HCT116 (cell line): ENCODE measurements around the gene PREX1. TPM values are rescaled to one million over a fixed set of nuclear protein-coding genes. Genes with fewer than 3 reads are reported as not detected.

Source experiments
- ATAC-seq: fragments of 200-7000 bp; cut with Tn5 transposase; 2 replicates; pipeline ENCODE4 v1.9.1; 2020; ENCODE audit warnings: mild to moderate bottlenecking, moderate library complexity
- BruUV-seq: library from RNA; stranded (reverse); fragments of 400-500 nt; replicated peaks from 2 replicates; lab custom pipeline; 2021; lab: Mats Ljungman, UMichigan
- CTCF ChIA-PET: fragments of 300-600 bp; sonication (Branson Sonifier 250); formaldehyde crosslinking; loops from one replicate; lab custom pipeline; 2021; ENCODE audit warnings: antibody characterized with exemption; lab: Charles Lee
- POLR2A ChIA-PET: fragments of 300-600, 350-600 bp; sonication (Branson Sonifier 250); formaldehyde crosslinking; loops from one replicate; lab custom pipeline; 2021; ENCODE audit warnings: antibody characterized with exemption; lab: Charles Lee
- RAD21 ChIA-PET, 2 experiments: fragments of 300-600 bp; sonication (Branson Sonifier 250); formaldehyde crosslinking; loops; one replicate each; lab custom pipeline; 2023; ENCODE audit warnings: low total read pairs in 2 of 2; ENCODE audit not compliant: uncharacterized antibody in 2 of 2, unreplicated experiment in 2 of 2, low non-redundant PET in 1 of 2; lab: Charles Lee
- DNase-seq: peaks from one replicate; pipeline ENCODE4 v3.0.0-alpha.2; 2010; ENCODE audit warnings: low read depth, low spot score
- H2AFZ ChIP-seq: fragments of 200-600 bp; shearing (Covaris generic), sonication (generic); 2 replicates; pipeline ENCODE4 v1.6.1; 2017; ENCODE audit warnings: low read depth, mixed run types, mixed read lengths, antibody characterized with exemption, low read length; ENCODE audit not compliant: poor library complexity, severe bottlenecking
- H3K27ac ChIP-seq: 2 replicates; pipeline ENCODE4 v1.5.1; 2012; ENCODE audit warnings: low read depth, low read length
- H3K27me3 ChIP-seq: fragments of 200-600 bp; sonication (generic); 2 replicates; pipeline ENCODE4 v1.6.1; 2016; ENCODE audit warnings: mixed run types, low read length, mixed read lengths; ENCODE audit not compliant: insufficient read depth
- H3K36me3 ChIP-seq, 2 experiments: fragments of 200-500 bp in 1 of 2; fragments of 200-600 bp in 1 of 2; sonication (Bioruptor generic) in 1 of 2; sonication (generic) in 1 of 2; 2 replicates each; pipeline versions ENCODE4 v1.5.1 to v1.6.1; 2014 to 2016; ENCODE audit warnings: low read length in 2 of 2, inconsistent platforms in 1 of 2, mixed read lengths in 1 of 2, mixed run types in 1 of 2; ENCODE audit not compliant: insufficient read depth in 2 of 2, control insufficient read depth in 1 of 2
- H3K4me1 ChIP-seq, 2 experiments: fragments of 200-600 bp in 1 of 2; sonication (generic) in 1 of 2; 2 replicates each; pipeline versions ENCODE4 v1.5.1 to v1.6.1; 2012 to 2017; ENCODE audit warnings: low read length in 2 of 2, inconsistent platforms in 1 of 2, mild to moderate bottlenecking in 1 of 2, mixed read lengths in 1 of 2, mixed run types in 1 of 2, moderate library complexity in 1 of 2; ENCODE audit not compliant: insufficient read depth in 2 of 2, control insufficient read depth in 1 of 2
- H3K4me2 ChIP-seq: fragments of 200-600 bp; sonication (generic); 2 replicates; pipeline ENCODE4 v1.6.1; 2017; ENCODE audit warnings: mixed run types, low read length, mixed read lengths
- H3K4me3 ChIP-seq, 2 experiments: fragments of 200-600 bp in 1 of 2; sonication (generic) in 1 of 2; replicated peaks in 1 of 2; 2 replicates each; pipeline ENCODE4 v1.5.1; 2011 to 2016; ENCODE audit warnings: low read length in 2 of 2, control low read depth in 1 of 2, low read depth in 1 of 2, mild to moderate bottlenecking in 1 of 2, mixed read lengths in 1 of 2, mixed run types in 1 of 2
- H3K79me2 ChIP-seq: fragments of 200-600 bp; sonication (generic); 2 replicates; pipeline ENCODE4 v1.6.1; 2017; ENCODE audit warnings: mild to moderate bottlenecking, mixed run types, low read length, moderate library complexity, mixed read lengths; ENCODE audit not compliant: insufficient read depth
- H3K9ac ChIP-seq: fragments of 200-600 bp; sonication (generic); 2 replicates; pipeline ENCODE4 v1.6.1; 2016; ENCODE audit warnings: low read length, mixed read lengths
- H3K9me2 ChIP-seq: fragments of 200-600 bp; sonication (generic), shearing (Covaris generic); 2 replicates; pipeline ENCODE4 v1.6.1; 2017; ENCODE audit warnings: mixed run types, mild to moderate bottlenecking, moderate library complexity; ENCODE audit not compliant: insufficient read depth
- H3K9me3 ChIP-seq, 2 experiments: fragments of 200-500 bp in 1 of 2; fragments of 200-600 bp in 1 of 2; sonication (Bioruptor generic) in 1 of 2; sonication (generic) in 1 of 2; 2 replicates each; pipeline ENCODE4 v1.6.1; 2014 to 2017; ENCODE audit warnings: low read length in 2 of 2, mixed read lengths in 2 of 2, inconsistent platforms in 1 of 2, low read depth in 1 of 2, mild to moderate bottlenecking in 1 of 2, mixed run types in 1 of 2, moderate library complexity in 1 of 2; ENCODE audit not compliant: control insufficient read depth in 1 of 2, insufficient read depth in 1 of 2
- H4K20me1 ChIP-seq: fragments of 200-600 bp; sonication (generic), shearing (Covaris generic); 2 replicates; pipeline ENCODE4 v1.6.1; 2017; ENCODE audit warnings: mixed run types, mild to moderate bottlenecking, moderate library complexity; ENCODE audit not compliant: insufficient read depth
- EGR1 ChIP-seq: IDR thresholded peaks from 2 replicates; pipeline ENCODE4 v1.6.1; 2012; ENCODE audit warnings: low read depth
- ELF1 ChIP-seq: IDR thresholded peaks from 2 replicates; pipeline ENCODE4 v1.6.1; 2012; ENCODE audit warnings: low read depth, borderline replicate concordance
- EZH2 ChIP-seq: fragments of 200-600 bp; sonication (generic); IDR thresholded peaks from 2 replicates; pipeline ENCODE4 v1.6.1; 2017; ENCODE audit warnings: antibody characterized with exemption, mixed run types
- EZH2phosphoT487 ChIP-seq: fragments of 200-600 bp; IDR thresholded peaks from 2 replicates; pipeline ENCODE4 v1.6.1; 2018; ENCODE audit warnings: antibody characterized with exemption, borderline replicate concordance
- MAX ChIP-seq: IDR thresholded peaks from 2 replicates; pipeline ENCODE4 v1.6.1; 2012
- RAD21 ChIP-seq: IDR thresholded peaks from 2 replicates; pipeline ENCODE4 v1.6.1; 2012; ENCODE audit warnings: low read depth, mild to moderate bottlenecking
- REST ChIP-seq: IDR thresholded peaks from 2 replicates; pipeline ENCODE4 v1.6.1; 2012; ENCODE audit warnings: low read depth
- SIN3A ChIP-seq: IDR thresholded peaks from 2 replicates; pipeline ENCODE4 v1.6.1; 2012; ENCODE audit warnings: low read depth
- TCF7L2 ChIP-seq: IDR thresholded peaks from 2 replicates; pipeline ENCODE4 v1.7.0; 2011; ENCODE audit warnings: borderline replicate concordance, inconsistent platforms; ENCODE audit not compliant: insufficient read depth, insufficient read length; ENCODE audit errors: extremely low read depth
- YY1 ChIP-seq: IDR thresholded peaks from 2 replicates; pipeline ENCODE4 v1.6.1; 2011; ENCODE audit warnings: low read length, low read depth, moderate library complexity, mild to moderate bottlenecking; ENCODE audit not compliant: insufficient replicate concordance; ENCODE audit errors: extremely low read depth
- ZBTB33 ChIP-seq: IDR thresholded peaks from 2 replicates; pipeline ENCODE4 v1.6.1; 2011; ENCODE audit warnings: mild to moderate bottlenecking, low read length, moderate library complexity; ENCODE audit not compliant: insufficient replicate concordance; ENCODE audit errors: extremely low read depth
- ZFX ChIP-seq: fragments of 450-650 bp; IDR thresholded peaks from 2 replicates; pipeline ENCODE4 v1.6.1; 2017
- intact Hi-C: fragments of 100-400 bp; cut with micrococcal nuclease; formaldehyde crosslinking; loops from 2 replicates; pipeline ENCODE4 v1.10.0; 2022
- total RNA-seq: library from RNA; stranded (reverse); gene quantifications from one replicate; pipeline ENCODE4 v1.2.1, GENCODE V29; 2021; ENCODE audit not compliant: unreplicated experiment

Gene PREX1
- total RNA-seq, 1 experiment from 2014 or later = 6.1 TPM

GRCh38 chr20:48672324-48672723 lies 155.5 kb downstream of the PREX1 start:
- Histone ChIP-seq H3K9me2 (no peaks in the 10 kb centered on the region), H4K20me1 (no peaks in the 10 kb centered on the region), H3K79me2 (no peaks in the 10 kb centered on the region), H3K4me3 (no peak overlapping the region), H3K4me2 (no peak overlapping the region), H3K27ac (no peak overlapping the region), H3K27me3 (no peaks in the 10 kb centered on the region), H2AFZ (no peak overlapping the region), H3K36me3 (no peaks in the 10 kb centered on the region), H3K4me1 (no peaks in the 10 kb centered on the region), H3K9ac (no peak overlapping the region), H3K9me3 (no peaks in the 10 kb centered on the region)
- intact Hi-C loops = no loop called here
- ChIA-PET POLR2A (no interaction called here), RAD21 (no interaction called here), CTCF (interaction anchor here (1.5 kb wide), 1 partner anchor 15 kb away, joined by 3 read pairs; no protein-coding TSS in a partner anchor)
- no peak for DNase-seq
- no peak for ATAC-seq
- no TSS peak for BruUV-seq
- TF ChIP-seq ZBTB33 (no peak), TCF7L2 (no peak), MAX (no peak), EGR1 (no peak), ZFX (no peak), SIN3A (no peak), YY1 (no peak), EZH2 (no peak), ELF1 (no peak), EZH2phosphoT487 (no peak), RAD21 (no peak), REST (no peak)
